ENCODE results near the gene AKIRIN1.
"Not testable (repeated sequence)": the region's sequence is repeated elsewhere in the genome, so short reads cannot be mapped to it uniquely, and the experiment has no call there.

The AKIRIN1 gene

DNA sequence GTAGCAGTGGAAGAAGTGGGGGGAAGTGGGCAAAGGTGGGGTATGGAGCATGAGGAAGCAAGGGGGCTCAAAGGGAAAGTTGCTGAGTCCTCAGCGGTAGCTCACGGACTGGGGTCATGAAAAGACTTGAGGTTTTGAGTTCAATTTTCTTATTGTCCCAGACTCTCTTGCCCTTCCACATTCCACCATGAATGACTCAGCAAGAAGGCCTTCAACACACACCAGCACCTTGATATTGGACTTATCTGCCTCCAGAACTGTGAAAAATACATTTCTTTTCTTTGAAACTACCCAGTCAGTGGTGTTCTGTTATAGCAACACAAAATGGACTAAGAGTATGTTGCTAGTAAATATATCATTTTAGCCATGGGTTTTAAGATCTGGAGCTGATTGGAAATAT, 32.1 kb upstream of the AKIRIN1 start:
- no peak for DNase-seq (ENCODE audit: insufficient read length, low spot score)

DNA sequence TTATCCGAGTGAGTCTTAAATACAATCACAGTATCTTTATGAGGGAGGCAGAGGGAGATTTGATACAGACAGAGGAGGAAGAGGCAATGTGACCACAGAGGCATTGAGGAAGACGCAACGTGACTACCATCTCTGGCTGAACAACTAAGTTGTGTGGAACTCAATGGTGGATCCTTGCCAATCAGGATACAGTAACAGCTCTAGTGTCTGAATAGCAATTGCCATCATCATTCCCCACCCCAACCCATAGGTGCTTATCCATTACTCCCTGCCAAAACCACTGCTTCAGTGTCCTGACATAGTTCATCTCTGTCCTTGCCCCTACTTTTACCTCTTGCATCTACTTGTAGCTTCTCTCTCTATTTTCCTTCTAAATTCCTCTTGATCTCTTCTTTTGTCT, 29.0 kb upstream of the AKIRIN1 start:
- TF ChIP-seq, protein P1, sequence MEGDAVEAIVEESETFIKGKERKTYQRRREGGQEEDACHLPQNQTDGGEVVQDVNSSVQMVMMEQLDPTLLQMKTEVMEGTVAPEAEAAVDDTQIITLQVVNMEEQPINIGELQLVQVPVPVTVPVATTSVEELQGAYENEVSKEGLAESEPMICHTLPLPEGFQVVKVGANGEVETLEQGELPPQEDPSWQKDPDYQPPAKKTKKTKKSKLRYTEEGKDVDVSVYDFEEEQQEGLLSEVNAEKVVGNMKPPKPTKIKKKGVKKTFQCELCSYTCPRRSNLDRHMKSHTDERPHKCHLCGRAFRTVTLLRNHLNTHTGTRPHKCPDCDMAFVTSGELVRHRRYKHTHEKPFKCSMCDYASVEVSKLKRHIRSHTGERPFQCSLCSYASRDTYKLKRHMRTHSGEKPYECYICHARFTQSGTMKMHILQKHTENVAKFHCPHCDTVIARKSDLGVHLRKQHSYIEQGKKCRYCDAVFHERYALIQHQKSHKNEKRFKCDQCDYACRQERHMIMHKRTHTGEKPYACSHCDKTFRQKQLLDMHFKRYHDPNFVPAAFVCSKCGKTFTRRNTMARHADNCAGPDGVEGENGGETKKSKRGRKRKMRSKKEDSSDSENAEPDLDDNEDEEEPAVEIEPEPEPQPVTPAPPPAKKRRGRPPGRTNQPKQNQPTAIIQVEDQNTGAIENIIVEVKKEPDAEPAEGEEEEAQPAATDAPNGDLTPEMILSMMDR (IDR thresholded peaks at IDR 0.05; ENCODE audit: insufficient read depth, missing control alignments): no peak
- no peak for FAIRE-seq
- DNase-seq (ENCODE audit: insufficient read length, low spot score): no peak

More for the DNA sequence above, 32.1 kb upstream of the AKIRIN1 start:
- TF ChIP-seq, protein P1 (IDR thresholded peaks at IDR 0.05; ENCODE audit: insufficient read depth, missing control alignments): no peak
- no peak for FAIRE-seq

DNA sequence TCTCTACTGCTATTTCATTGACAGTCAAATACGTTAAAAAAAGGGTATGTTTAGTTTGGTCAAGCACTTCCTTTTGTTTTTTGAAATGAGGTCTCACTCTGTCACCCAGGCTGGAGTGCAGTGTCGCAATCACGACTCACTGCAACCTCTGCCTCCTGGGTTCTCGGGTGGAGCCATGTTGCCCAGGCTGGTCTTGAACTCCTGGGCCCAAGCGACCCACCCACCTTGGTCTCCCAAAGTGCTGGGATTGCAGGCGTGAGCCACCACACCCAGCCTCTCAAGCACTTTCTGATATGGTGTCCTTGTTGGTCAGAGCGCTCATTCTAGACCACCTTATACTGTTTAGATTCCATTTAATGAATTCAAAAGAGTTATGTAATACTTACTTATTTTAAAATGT, 28.5 kb upstream of the AKIRIN1 start:
- DNase-seq (ENCODE audit: insufficient read length, low spot score): no peak
- no peak for FAIRE-seq
- TF ChIP-seq, protein P1 (IDR thresholded peaks at IDR 0.05; ENCODE audit: insufficient read depth, missing control alignments): no peak

DNA sequence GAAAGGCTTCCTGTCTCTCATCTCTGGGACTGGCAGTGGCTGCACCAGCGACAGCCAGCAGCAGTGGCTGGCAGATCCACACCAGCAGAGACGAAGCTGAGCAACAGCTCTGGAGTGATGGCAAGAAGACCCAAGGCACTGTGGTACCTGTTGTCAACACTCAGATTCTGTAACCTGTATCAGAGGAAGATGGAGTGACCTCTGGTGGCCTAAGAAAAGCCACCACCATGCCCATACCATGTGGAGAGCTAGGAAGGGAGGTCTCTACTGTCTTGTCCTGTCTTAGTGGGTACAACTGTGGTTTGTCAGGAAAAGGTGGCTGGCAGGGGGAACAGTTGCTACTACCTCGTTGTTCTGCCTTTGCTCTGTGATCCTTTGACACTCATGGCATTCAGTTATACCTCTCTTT, 26.9 kb upstream of the AKIRIN1 start:
- TF ChIP-seq, protein P1 (IDR thresholded peaks at IDR 0.05; ENCODE audit: insufficient read depth, missing control alignments): no peak
- FAIRE-seq: no peak

DNA sequence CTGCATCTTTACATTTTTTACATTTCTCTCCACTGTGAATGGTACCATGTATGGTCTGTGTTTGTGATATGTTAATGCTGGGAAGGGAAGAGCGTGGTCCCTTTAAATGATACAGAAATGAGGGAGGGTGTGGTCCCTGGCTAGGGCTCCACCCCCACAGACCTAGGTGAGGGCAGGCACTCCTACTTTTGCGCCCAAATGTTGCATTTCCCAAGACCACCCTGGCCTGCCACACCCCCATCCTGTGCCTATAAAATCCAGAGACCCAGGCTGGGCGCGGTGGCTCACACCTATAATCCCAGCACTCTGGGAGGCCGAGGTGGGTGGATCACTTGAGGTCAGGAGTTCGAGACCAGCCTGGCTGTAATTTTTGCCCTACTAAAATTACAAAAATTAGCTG, 17.9 kb upstream of the AKIRIN1 start:
- FAIRE-seq; DNase-seq (ENCODE audit: insufficient read length, low spot score): not testable (repeated sequence)

More for the DNA sequence above, 26.9 kb upstream of the AKIRIN1 start:
- no peak for DNase-seq (ENCODE audit: insufficient read length, low spot score)

DNA sequence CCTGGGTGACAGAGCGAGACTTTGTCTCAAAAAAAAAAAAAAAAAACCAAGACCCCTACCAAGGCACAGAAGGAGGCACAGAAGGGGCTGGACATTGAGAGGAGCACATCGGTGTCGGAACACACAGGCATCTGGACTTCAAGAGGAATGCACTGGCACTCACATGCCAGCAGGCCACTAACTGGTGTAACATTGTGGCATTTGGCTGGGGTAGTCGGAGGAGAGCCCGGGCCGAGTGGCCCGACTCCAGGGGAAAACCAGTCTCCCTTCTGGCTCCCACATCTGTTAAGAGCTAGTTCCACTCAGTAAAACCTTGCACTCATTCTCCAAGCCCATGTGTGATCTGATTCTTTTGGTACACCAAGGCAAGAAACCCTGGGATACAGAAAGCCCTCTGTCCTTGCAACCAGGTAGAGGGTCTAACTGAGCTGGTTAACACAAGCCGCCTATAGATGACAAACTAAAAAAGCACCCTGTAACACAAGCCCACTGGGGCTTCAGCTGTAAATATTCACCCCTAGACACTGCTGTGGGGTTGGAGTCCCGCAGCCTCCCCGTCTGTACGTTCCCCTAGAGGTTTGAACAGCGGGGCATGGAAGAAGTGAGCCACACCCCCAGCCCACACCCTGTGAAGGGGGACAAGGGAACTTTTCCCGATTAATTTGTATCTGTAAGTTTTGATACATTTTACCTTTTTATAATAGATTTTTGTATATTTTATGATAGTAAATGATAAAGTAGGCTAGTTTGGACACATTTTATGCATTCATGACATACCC, 17.2 kb upstream of the AKIRIN1 start:
- TF ChIP-seq, protein P1 (IDR thresholded peaks at IDR 0.05; ENCODE audit: insufficient read depth, missing control alignments): no peak
- FAIRE-seq: no peak
- no peak for DNase-seq (ENCODE audit: insufficient read length, low spot score)

DNA sequence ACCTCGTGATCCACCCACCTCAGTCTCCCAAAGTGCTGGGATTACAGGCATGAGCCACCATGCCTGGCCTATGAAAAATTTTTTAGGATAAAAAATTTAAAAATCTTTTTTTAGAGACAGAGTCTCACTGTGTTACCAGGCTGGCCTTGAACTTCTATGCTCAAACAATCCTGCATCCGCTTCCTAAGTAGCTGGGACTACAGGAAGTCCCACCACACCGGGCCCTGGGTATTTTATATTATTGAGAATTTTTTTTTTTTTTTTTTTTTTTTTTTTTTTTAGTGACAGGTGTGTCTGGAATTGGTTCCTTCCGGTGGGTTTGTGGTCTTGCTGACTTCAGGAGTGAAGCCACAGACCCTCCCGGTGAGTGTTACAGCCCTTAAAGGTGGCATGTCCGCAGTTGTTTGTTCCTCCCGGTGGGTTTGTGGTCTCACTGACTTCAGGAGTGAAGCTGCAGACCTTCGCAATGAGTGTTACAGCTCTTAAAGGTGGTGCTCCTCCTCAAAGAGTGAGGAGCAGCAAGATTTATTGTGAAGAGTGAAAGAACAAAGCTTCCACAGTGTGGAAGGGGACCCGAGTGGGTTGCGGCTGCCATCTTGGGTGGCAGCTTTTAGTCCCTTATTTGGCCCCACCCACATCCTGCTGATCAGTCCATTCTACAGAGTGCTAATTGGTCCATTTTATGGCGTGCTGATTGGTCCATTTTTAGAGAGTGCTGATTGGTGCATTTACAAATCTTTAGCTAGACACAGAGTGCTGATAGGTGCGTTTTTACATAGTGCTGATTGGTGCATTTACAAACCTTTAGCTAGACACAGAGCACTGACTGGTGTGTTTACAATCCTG, 13.5 kb upstream of the AKIRIN1 start:
- FAIRE-seq; DNase-seq (ENCODE audit: insufficient read length, low spot score): not testable (repeated sequence)

DNA sequence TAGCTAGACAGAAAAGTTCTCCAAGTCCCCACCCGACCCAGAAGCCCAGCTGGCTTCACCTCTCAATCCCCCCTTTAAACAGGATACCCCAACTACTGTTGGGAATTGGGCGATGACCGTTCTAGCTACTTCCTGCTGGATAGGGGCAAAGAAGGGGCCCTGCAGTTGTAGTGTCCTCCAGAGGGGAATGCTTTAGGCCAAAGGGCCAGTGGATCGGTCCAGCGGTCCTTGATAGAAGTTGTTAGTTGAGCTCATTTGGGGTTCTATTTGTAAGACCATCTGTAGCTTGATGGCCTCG, 12.9 kb upstream of the AKIRIN1 start:
- FAIRE-seq: not testable (repeated sequence)

DNA sequence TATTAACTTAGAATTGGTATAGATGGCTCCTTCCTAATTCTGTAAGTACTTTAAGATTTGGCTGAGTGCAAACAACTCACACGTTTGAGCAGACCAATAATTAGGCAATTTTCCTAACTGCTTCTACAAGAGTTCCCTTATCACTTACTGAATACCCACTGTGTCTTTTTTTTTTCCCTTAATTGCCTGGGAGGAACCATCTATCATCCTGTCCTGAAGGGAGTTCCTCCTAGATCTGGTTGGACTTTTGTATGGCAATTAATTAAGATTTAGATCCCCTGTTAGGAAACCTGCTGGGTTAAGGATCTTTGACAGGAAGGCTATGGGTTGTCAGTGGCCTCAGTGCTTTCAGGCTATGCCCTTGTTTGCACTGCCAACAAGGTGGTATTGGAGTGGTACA, 11.7 kb upstream of the AKIRIN1 start:
- not testable (repeated sequence) for DNase-seq (ENCODE audit: insufficient read length, low spot score); FAIRE-seq

More for the DNA sequence above, 12.9 kb upstream of the AKIRIN1 start:
- not testable (repeated sequence) for DNase-seq (ENCODE audit: insufficient read length, low spot score)
